GM12864 (cell line): ENCODE measurements around the gene RAD18.

ENCODE experiments used
- DNase-seq: peaks from one replicate; pipeline ENCODE4 v3.0.0-alpha.2; 2011; ENCODE audit warnings: low read depth
- H3K4me3 ChIP-seq: 2 replicates; pipeline ENCODE4 v1.5.1; 2011; ENCODE audit warnings: mild to moderate bottlenecking, low read depth, low read length, control low read depth
- TF ChIP-seq, protein P1 (sequence below): IDR thresholded peaks from 2 replicates; pipeline ENCODE4 v1.5.1; 2011; ENCODE audit warnings: low read depth, mild to moderate bottlenecking, moderate library complexity, low read length, control low read depth, inconsistent platforms; ENCODE audit errors: missing control alignments

The RAD18 gene

DNA sequence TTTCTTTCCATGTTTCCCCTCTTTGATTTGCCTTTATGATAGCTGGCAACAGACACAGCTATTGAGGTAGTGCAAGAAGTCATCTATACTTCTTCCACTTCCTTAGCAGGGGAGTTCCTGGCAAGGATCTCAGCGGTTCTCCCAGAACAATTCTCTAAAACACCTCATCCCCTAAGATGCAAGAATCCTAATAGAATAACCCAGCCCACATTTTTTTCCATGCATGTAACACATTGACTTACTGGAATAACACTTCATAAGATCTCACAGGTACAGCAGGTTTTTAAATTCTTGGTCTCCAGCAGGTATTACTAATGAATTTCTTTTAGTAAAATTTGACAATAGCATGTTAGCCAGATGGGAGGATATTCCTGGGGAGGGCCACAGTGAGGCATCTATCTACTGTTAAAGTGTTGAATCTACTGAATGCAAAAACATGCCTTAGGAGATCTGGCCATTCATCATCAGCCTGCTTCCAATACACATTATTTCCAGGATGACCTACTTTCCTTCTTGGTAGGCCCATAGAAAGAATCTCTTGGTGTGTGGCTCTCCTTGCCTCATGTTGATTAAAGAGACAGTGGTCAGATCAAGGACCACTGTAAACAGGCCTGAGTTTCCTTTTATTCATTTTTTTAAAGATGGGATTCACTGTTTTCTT is 78.5 kb downstream of the RAD18 start:
- H3K4me3 ChIP-seq = no peak overlapping the region
- DNase-seq = no peak
- TF ChIP-seq, protein P1, sequence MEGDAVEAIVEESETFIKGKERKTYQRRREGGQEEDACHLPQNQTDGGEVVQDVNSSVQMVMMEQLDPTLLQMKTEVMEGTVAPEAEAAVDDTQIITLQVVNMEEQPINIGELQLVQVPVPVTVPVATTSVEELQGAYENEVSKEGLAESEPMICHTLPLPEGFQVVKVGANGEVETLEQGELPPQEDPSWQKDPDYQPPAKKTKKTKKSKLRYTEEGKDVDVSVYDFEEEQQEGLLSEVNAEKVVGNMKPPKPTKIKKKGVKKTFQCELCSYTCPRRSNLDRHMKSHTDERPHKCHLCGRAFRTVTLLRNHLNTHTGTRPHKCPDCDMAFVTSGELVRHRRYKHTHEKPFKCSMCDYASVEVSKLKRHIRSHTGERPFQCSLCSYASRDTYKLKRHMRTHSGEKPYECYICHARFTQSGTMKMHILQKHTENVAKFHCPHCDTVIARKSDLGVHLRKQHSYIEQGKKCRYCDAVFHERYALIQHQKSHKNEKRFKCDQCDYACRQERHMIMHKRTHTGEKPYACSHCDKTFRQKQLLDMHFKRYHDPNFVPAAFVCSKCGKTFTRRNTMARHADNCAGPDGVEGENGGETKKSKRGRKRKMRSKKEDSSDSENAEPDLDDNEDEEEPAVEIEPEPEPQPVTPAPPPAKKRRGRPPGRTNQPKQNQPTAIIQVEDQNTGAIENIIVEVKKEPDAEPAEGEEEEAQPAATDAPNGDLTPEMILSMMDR = no peak

DNA sequence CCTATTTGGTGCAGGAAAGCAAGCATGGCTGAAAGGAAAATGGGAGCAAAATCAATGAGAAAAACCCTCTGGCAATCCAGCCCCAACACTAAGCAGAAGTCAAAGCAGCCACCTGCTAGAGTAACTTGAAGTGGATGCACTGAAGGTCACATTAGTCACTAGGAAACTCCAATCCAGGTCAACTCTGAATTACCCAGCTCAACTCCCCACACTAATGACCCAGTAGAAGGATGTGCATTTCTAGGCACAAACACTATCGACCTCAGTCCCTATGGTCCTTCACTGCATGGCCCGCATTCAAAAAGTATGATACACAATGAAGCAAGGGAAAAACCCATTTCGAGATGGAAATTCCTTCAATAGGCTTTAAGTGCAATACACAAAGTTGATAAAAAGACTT is 80.6 kb downstream of the RAD18 start:
- no peak overlapping the region for H3K4me3 ChIP-seq
- TF ChIP-seq, protein P1 = no peak

DNA sequence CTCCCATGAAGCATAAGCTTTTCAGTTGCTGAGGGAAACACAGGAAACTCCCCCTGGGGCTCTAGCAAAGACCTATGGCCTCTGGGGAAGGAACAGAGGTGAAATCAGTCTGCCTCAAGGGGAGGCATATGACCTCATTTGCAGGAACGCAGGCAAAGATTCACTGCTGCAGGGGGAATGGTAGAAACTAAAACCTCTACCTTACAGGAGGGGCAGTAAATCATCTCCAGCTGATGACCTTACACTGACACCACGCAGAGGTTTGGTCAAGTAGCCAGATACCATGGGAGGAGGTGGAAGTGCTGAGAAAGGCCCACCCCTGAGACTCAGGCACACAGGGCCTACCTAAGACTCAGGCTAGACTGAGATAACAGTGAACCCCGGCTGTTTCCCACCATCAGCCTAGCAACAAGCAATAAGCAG is 81.1 kb downstream of the RAD18 start:
- no peak for DNase-seq
- H3K4me3 ChIP-seq = no peak overlapping the region
- TF ChIP-seq, protein P1 = no peak

More for the DNA sequence above, 80.6 kb downstream of the RAD18 start:
- DNase-seq = no peak

DNA sequence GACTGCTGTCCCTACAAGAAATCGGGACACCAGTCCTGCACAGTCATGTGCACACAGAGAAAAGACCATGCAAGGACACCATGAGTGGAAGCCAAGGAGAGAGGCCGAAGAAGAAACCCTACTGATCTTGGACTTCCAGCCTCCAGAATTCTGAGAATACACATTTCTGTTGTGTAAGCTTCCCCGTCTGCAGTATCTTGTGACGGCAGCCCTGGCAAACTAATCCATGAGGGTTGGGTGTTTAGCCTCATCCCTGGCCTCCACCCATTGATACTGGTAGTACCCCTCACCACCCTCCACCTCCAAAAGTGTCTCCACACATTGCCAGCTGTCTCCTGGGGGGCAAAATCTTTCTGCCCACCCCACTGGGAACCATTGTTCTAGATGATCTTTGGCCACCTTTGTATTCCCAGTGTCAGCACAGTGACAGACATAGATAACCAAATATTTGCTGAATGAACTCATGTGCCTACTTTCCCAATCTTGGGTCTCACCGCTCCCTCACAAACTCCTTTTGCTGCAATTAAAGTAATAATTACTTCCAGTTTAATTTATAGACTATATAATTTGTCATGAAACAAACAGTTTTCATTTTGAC is 83.8 kb downstream of the RAD18 start:
- H3K4me3 ChIP-seq = no peak overlapping the region
- DNase-seq = no peak
- TF ChIP-seq, protein P1 = no peak

DNA sequence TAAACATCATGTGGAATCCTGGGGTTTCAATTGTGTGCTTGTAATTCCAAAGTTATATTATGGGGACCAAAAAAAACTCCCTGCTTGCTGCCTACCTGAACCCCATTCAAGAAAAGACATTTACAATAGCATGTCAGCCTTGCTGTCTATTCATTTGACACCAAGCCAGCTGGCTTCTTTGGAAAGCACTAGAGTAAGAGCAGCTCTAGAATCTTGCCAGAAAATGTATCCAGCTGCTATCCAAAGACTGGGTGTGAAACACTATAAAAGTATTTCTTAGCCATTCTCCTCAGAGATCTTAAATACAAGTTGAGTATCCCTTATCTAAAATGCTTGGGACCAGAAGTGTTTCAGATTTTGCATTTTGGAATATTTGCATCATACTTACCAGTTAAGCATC is 87.4 kb downstream of the RAD18 start:
- TF ChIP-seq, protein P1 = no peak
- no peak overlapping the region for H3K4me3 ChIP-seq
- no peak for DNase-seq

DNA sequence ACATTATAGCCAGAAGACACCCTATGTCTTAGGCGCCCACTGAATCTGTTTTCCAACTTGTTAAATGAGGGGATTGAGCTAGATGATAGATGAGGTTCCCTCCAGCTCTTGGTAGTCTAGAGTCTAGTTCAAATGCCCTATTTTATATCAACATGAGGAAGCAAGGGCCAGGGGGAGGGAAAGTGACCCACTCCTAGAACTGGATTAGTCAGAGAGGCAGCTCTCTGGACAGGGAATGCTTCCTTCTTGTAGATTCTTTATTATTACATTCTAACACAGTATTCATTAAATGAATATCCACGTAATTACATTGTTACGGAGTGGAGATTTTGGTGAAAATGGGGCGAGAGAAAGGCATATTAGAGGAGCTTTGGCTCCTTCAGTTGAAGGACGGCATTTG is 89.5 kb downstream of the RAD18 start:
- no peak for DNase-seq
- TF ChIP-seq, protein P1 = no peak
- no peak overlapping the region for H3K4me3 ChIP-seq

DNA sequence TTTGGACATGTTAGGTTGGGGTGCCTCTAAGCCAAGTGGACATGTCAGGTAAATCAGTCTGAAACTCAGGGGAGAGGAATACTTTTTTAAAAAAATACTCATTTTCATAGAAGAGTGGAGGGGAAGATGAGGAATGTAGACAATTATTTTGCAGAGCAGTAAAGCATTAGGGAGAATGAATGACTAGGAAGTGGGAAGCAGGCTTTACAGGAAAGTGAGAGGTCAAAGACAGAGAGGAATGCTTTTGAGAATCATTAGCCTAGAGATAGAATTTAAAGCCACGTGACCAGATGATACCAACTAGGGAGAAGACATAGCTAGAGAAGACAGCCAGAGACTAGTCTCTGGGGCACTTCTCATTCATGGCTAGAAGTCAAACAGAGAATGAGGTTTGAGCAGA is 91.0 kb downstream of the RAD18 start:
- TF ChIP-seq, protein P1 = no peak
- DNase-seq = no peak
- H3K4me3 ChIP-seq = no peak overlapping the region
